ENCODE data around the gene CTNNA2.

- TF ChIP-seq CTCF (IDR thresholded peaks at IDR 0.05) (no peak), EZH2 (IDR thresholded peaks at IDR 0.05) (no peak), EZH2phosphoT487 (IDR thresholded peaks at IDR 0.05) (no peak)
Observed at GRCh38 chr2:80354858-80355257, 842.0 kb downstream of the CTNNA2 start.

Data from neural progenitor cell (in vitro differentiated cells).